Measurements from ENCODE around the gene LYRM4. TPM values are rescaled to one million over a fixed set of nuclear protein-coding genes. Genes with fewer than 3 reads are reported as not detected.

LYRM4 gene
- total RNA-seq, 1 donor from 2014 or later: 39.3 TPM

GRCh38 chr6:5203546-5203945 is 57.2 kb downstream of the LYRM4 start:
- Mint-ChIP-seq H3K4me3 (peak overlapping the region; percentile 9), H3K36me3 (ENCODE audit: low read depth) (no peaks in the 10 kb centered on the region), H3K4me1 (peaks cover 49% of the 10 kb centered on the region), H3K27ac (ENCODE audit: unreplicated experiment) (no peak overlapping the region), H3K9me3 (no peaks in the 10 kb centered on the region), H3K27me3 (ENCODE audit: low read depth) (no peaks in the 10 kb centered on the region)
- TF ChIP-seq CTCF (conservative IDR thresholded peaks at IDR 0.05): no peak
- DNase-seq (ENCODE audit: low read depth, low spot score): no peak

- H3K9me3 Mint-ChIP-seq: no peaks in the 10 kb centered on the region
- no peak for TF ChIP-seq CTCF (conservative IDR thresholded peaks at IDR 0.05)
- H3K4me3 Mint-ChIP-seq: no peak overlapping the region
- H3K4me1 Mint-ChIP-seq: peaks cover 45% of the 10 kb centered on the region
- no peaks in the 10 kb centered on the region for H3K27me3 Mint-ChIP-seq (ENCODE audit: low read depth)
- H3K27ac Mint-ChIP-seq (ENCODE audit: unreplicated experiment): no peak overlapping the region
- H3K36me3 Mint-ChIP-seq (ENCODE audit: low read depth): no peaks in the 10 kb centered on the region
- no peak for DNase-seq (ENCODE audit: low read depth, low spot score)
Observed at GRCh38 chr6:5202941-5203340, 57.8 kb downstream of the LYRM4 start.

DNA sequence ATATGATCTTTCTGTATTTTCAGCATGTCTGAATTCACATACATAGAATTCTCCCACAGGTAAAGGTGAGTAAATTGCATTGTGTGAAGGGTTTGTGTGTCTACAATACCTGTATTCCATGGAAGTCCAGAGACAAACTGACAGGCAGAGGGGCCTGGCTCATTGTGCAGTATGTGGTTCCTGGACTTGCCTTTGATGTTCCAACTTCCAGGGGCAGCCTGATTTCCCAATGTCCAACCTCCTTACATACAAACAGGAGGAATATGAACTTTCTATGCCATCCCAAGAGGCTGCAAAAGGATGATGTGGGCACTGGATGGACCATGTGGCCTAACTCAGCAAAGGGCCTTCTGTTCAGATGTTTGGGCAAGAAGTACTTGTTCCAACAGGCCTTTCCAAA is 58.5 kb downstream of the LYRM4 start:
- Mint-ChIP-seq H3K27ac (ENCODE audit: unreplicated experiment) (no peak overlapping the region), H3K4me3 (no peak overlapping the region), H3K27me3 (ENCODE audit: low read depth) (no peaks in the 10 kb centered on the region), H3K36me3 (ENCODE audit: low read depth) (no peaks in the 10 kb centered on the region), H3K9me3 (no peaks in the 10 kb centered on the region), H3K4me1 (peaks cover 37% of the 10 kb centered on the region)
- DNase-seq (ENCODE audit: low read depth, low spot score): no peak
- TF ChIP-seq CTCF (conservative IDR thresholded peaks at IDR 0.05): no peak

- Mint-ChIP-seq H3K9me3 (no peaks in the 10 kb centered on the region), H3K27me3 (ENCODE audit: low read depth) (no peaks in the 10 kb centered on the region), H3K4me3 (no peak overlapping the region), H3K27ac (ENCODE audit: unreplicated experiment) (no peak overlapping the region), H3K4me1 (peaks cover 28% of the 10 kb centered on the region), H3K36me3 (ENCODE audit: low read depth) (peaks cover 3% of the 10 kb centered on the region)
- DNase-seq (ENCODE audit: low read depth, low spot score): no peak
- no peak for TF ChIP-seq CTCF (conservative IDR thresholded peaks at IDR 0.05)
Observed at GRCh38 chr6:5201271-5201670, 59.5 kb downstream of the LYRM4 start.

DNA sequence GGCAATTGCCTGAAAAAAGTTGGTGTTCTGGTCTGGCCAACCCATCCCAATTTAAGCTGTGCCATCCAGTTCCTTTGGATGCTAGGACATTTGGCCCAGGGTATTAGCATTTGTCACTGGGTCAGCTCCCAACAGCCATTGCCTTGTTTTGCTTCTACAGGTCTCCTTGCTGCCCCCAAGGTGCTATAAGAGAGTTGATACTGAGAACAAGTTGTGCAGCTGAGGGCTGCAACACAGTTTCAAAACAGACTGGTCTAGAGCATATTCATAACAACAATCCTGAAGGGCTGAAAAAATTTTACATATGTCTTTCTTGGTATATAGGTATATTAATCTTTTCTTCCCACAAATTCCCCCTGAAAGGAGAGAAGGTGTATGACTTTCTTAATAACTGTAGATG is 61.0 kb downstream of the LYRM4 start:
- no peak for TF ChIP-seq CTCF (conservative IDR thresholded peaks at IDR 0.05)
- Mint-ChIP-seq H3K27ac (ENCODE audit: unreplicated experiment) (no peak overlapping the region), H3K4me3 (no peak overlapping the region), H3K36me3 (ENCODE audit: low read depth) (peaks cover 8% of the 10 kb centered on the region), H3K9me3 (peaks cover 3% of the 10 kb centered on the region), H3K4me1 (peaks cover 12% of the 10 kb centered on the region), H3K27me3 (ENCODE audit: low read depth) (no peaks in the 10 kb centered on the region)
- no peak for DNase-seq (ENCODE audit: low read depth, low spot score)

DNA sequence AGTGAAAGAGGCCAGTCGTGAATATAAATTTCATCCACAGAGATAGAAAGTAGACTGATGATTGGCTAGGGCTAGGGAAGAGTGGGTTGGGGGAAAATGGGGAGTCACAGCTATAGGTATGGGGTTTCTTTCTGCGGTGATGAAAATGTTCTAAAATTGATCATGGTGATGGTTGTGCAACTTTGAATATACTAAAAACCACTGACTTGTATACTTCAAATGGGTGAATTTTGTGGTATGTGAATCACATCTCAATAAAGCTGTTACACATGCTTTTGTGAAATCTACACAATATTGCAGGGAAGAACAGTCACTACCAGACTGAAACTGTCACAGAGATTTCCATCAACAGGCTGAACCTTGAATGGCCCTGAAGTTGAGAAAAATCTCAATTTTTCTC is 61.5 kb downstream of the LYRM4 start:
- TF ChIP-seq CTCF (conservative IDR thresholded peaks at IDR 0.05): no peak
- Mint-ChIP-seq H3K4me1 (peaks cover 8% of the 10 kb centered on the region), H3K36me3 (ENCODE audit: low read depth) (peaks cover 10% of the 10 kb centered on the region), H3K27ac (ENCODE audit: unreplicated experiment) (no peak overlapping the region), H3K27me3 (ENCODE audit: low read depth) (no peaks in the 10 kb centered on the region), H3K9me3 (peaks cover 3% of the 10 kb centered on the region), H3K4me3 (no peak overlapping the region)
- no peak for DNase-seq (ENCODE audit: low read depth, low spot score)

Data from neural crest cell (in vitro differentiated cells).